BLaER1 (cell line): ENCODE measurements around the gene FUT1.

Experiments used
- H3K27ac ChIP-seq: shearing (Covaris generic); formaldehyde crosslinking; 2 replicates; pipeline ENCODE4 v1.8.1; 2022
- H3K27me3 ChIP-seq: shearing (Covaris generic); formaldehyde crosslinking; 2 replicates; pipeline ENCODE4 v1.8.1; 2022
- H3K36me3 ChIP-seq: shearing (Covaris generic); formaldehyde crosslinking; 2 replicates; pipeline ENCODE4 v1.8.1; 2022
- H3K4me1 ChIP-seq: shearing (Covaris generic); formaldehyde crosslinking; 2 replicates; pipeline ENCODE4 v1.8.1; 2022
- H3K4me2 ChIP-seq: shearing (Covaris generic); formaldehyde crosslinking; 2 replicates; pipeline ENCODE4 v1.8.1; 2022
- H3K4me3 ChIP-seq: shearing (Covaris generic); formaldehyde crosslinking; 2 replicates; pipeline ENCODE4 v1.8.1; 2022
- H3K9ac ChIP-seq: shearing (Covaris generic); formaldehyde crosslinking; 2 replicates; pipeline ENCODE4 v1.8.1; 2022
- H3K9me3 ChIP-seq: shearing (Covaris generic); formaldehyde crosslinking; 2 replicates; pipeline ENCODE4 v1.8.1; 2022
- H4K20me1 ChIP-seq: shearing (Covaris generic); formaldehyde crosslinking; 2 replicates; pipeline ENCODE4 v1.8.1; 2022
- Cebpa-rat ChIP-seq: shearing (Covaris generic); IDR thresholded peaks from 2 replicates; pipeline ENCODE4 v1.8.1; 2022

FUT1 gene

GRCh38 chr19:48708471-48708870, 44.0 kb downstream of the FUT1 start:
- Histone ChIP-seq H4K20me1 (no peaks in the 10 kb centered on the region), H3K4me1 (peaks cover 13% of the 10 kb centered on the region), H3K36me3 (peaks cover 46% of the 10 kb centered on the region), H3K9ac (no peak overlapping the region), H3K4me3 (no peak overlapping the region), H3K27ac (no peak overlapping the region), H3K27me3 (no peaks in the 10 kb centered on the region), H3K9me3 (peaks cover 10% of the 10 kb centered on the region; the same call in 1 of the 2 replicates), H3K4me2 (no peak overlapping the region)
- TF ChIP-seq Cebpa-rat = no peak

GRCh38 chr19:48705431-48705830, 47.0 kb downstream of the FUT1 start:
- Histone ChIP-seq H3K27ac (no peak overlapping the region), H4K20me1 (no peaks in the 10 kb centered on the region), H3K4me2 (no peak overlapping the region), H3K36me3 (peaks cover 66% of the 10 kb centered on the region), H3K4me3 (no peak overlapping the region), H3K9me3 (peaks cover 9% of the 10 kb centered on the region; the same call in 1 of the 2 replicates), H3K27me3 (no peaks in the 10 kb centered on the region), H3K4me1 (no peaks in the 10 kb centered on the region), H3K9ac (no peak overlapping the region)
- TF ChIP-seq Cebpa-rat = no peak

GRCh38 chr19:48703316-48703715, 49.1 kb downstream of the FUT1 start:
- Histone ChIP-seq H3K4me3 (no peak overlapping the region), H3K4me1 (peaks cover 4% of the 10 kb centered on the region), H3K27ac (no peak overlapping the region), H3K36me3 (peaks cover 66% of the 10 kb centered on the region), H3K9me3 (peaks cover 9% of the 10 kb centered on the region; the same call in 1 of the 2 replicates), H3K4me2 (no peak overlapping the region), H3K27me3 (no peaks in the 10 kb centered on the region), H4K20me1 (no peaks in the 10 kb centered on the region), H3K9ac (no peak overlapping the region)
- no peak for TF ChIP-seq Cebpa-rat

GRCh38 chr19:48702701-48703100, 49.7 kb downstream of the FUT1 start:
- Histone ChIP-seq H3K4me3 (no peak overlapping the region), H3K36me3 (peaks cover 66% of the 10 kb centered on the region), H3K9ac (no peak overlapping the region), H3K9me3 (peaks cover 9% of the 10 kb centered on the region; the same call in 1 of the 2 replicates), H3K27ac (no peak overlapping the region), H3K27me3 (no peaks in the 10 kb centered on the region), H3K4me2 (no peak overlapping the region), H3K4me1 (peaks cover 11% of the 10 kb centered on the region), H4K20me1 (no peaks in the 10 kb centered on the region)
- no peak for TF ChIP-seq Cebpa-rat

- no peaks in the 10 kb centered on the region; the same call in 1 of the 2 replicates for H3K9me3 ChIP-seq
- peaks cover 23% of the 10 kb centered on the region for H3K36me3 ChIP-seq
- H3K27me3 ChIP-seq = no peaks in the 10 kb centered on the region
- H3K4me1 ChIP-seq = peaks cover 40% of the 10 kb centered on the region
- H4K20me1 ChIP-seq = no peaks in the 10 kb centered on the region
- H3K27ac ChIP-seq = peak overlapping the region; percentile 68
- TF ChIP-seq Cebpa-rat = no peak
- peak overlapping the region; percentile 88 for H3K4me2 ChIP-seq
- no peak overlapping the region for H3K4me3 ChIP-seq
- H3K9ac ChIP-seq = peak overlapping the region; percentile 39; the same call in 1 of the 2 replicates
Measured at GRCh38 chr19:48698046-48698445, 54.4 kb downstream of the FUT1 start.
